PC-3 (cell line): Measurements from ENCODE around the gene ANKRD13B. TPM values are rescaled to one million over a fixed set of nuclear protein-coding genes. Genes with fewer than 3 reads are reported as not detected.

Source experiments
- ATAC-seq: fragments of 200-7000 bp; cut with Tn5 transposase; 2 replicates; pipeline ENCODE4 v1.9.1; 2020; ENCODE audit warnings: mild to moderate bottlenecking, moderate library complexity
- BruUV-seq: library from RNA; stranded (reverse); fragments of 400-500 nt; replicated peaks from 2 replicates; lab custom pipeline; 2021; lab: Mats Ljungman, UMichigan
- CTCF ChIA-PET: fragments of 300-600 bp; sonication (Branson Sonifier 250); formaldehyde crosslinking; loops from one replicate; lab custom pipeline; 2022; ENCODE audit warnings: antibody characterized with exemption; lab: Charles Lee
- POLR2A ChIA-PET: fragments of 300-600 bp; sonication (Branson Sonifier 250); formaldehyde crosslinking; loops from one replicate; lab custom pipeline; 2022; ENCODE audit warnings: antibody characterized with exemption; ENCODE audit not compliant: unreplicated experiment; lab: Charles Lee
- DNase-seq: peaks from one replicate; pipeline ENCODE4 v3.0.0-alpha.2; 2015
- H2AFZ ChIP-seq: fragments of 300-600 bp; sonication (generic); 2 replicates; pipeline ENCODE4 v1.6.0; 2016; ENCODE audit warnings: antibody characterized with exemption, low read length
- H3F3A ChIP-seq: fragments of 300-600 bp; sonication (generic); one replicate; pipeline ENCODE4 v1.6.0; 2017; ENCODE audit warnings: antibody characterized with exemption, low read length, control low read depth, mild to moderate bottlenecking; ENCODE audit not compliant: unreplicated experiment
- H3K27ac ChIP-seq: fragments of 300-600 bp; sonication (generic); 2 replicates; pipeline ENCODE4 v1.5.1; 2016; ENCODE audit warnings: mild to moderate bottlenecking, low read length
- H3K27me3 ChIP-seq: fragments of 300-600 bp; sonication (generic); 2 replicates; pipeline ENCODE4 v1.6.1; 2016; ENCODE audit warnings: low read length, mixed read lengths
- H3K36me3 ChIP-seq: fragments of 300-600 bp; sonication (generic); 2 replicates; pipeline ENCODE4 v1.6.1; 2016; ENCODE audit warnings: low read depth, mixed run types, low read length, mixed read lengths
- H3K4me1 ChIP-seq: fragments of 300-600 bp; sonication (generic); 2 replicates; pipeline ENCODE4 v1.5.1; 2016; ENCODE audit warnings: low read length; ENCODE audit not compliant: insufficient read depth
- H3K4me2 ChIP-seq: fragments of 300-600 bp; sonication (generic); 2 replicates; pipeline ENCODE4 v1.6.0; 2016; ENCODE audit warnings: low read length
- H3K4me3 ChIP-seq: fragments of 300-600 bp; sonication (generic); 2 replicates; pipeline ENCODE4 v1.5.1; 2016; ENCODE audit warnings: mild to moderate bottlenecking, low read length, mixed read lengths
- H3K79me2 ChIP-seq: fragments of 300-600 bp; sonication (generic); 2 replicates; pipeline ENCODE4 v1.6.1; 2017; ENCODE audit warnings: low read length, mixed read lengths
- H3K9ac ChIP-seq: fragments of 300-600 bp; sonication (generic); 2 replicates; pipeline ENCODE4 v1.6.0; 2016; ENCODE audit warnings: mild to moderate bottlenecking, low read length
- H3K9me2 ChIP-seq: fragments of 300-600 bp; sonication (generic); replicated peaks from 2 replicates; pipeline ENCODE4 v1.6.1; 2016; ENCODE audit warnings: mixed run types, low read length, mixed read lengths
- H3K9me3 ChIP-seq: fragments of 300-600 bp; sonication (generic); 2 replicates; pipeline ENCODE4 v1.6.1; 2016; ENCODE audit warnings: low read length, mixed read lengths
- H4K20me1 ChIP-seq: fragments of 300-600 bp; sonication (generic); 2 replicates; pipeline ENCODE4 v1.6.1; 2016; ENCODE audit warnings: low read length, mixed read lengths
- CTCF ChIP-seq: fragments of 300-600 bp; sonication (generic); conservative IDR thresholded peaks from 2 replicates; pipeline ENCODE4 v1.5.1; 2017; ENCODE audit warnings: antibody characterized with exemption, low read depth, mild to moderate bottlenecking, low read length
- EZH2 ChIP-seq: fragments of 300-600 bp; sonication (generic); IDR thresholded peaks from one replicate; pipeline ENCODE4 v1.6.1; 2017; ENCODE audit warnings: antibody characterized with exemption, mild to moderate bottlenecking, low read length; ENCODE audit not compliant: unreplicated experiment
- EZH2phosphoT487 ChIP-seq: fragments of 300-600 bp; sonication (generic); IDR thresholded peaks from 2 replicates; pipeline ENCODE4 v1.6.1; 2018; ENCODE audit warnings: mild to moderate bottlenecking, antibody characterized with exemption, low read length, borderline replicate concordance
- intact Hi-C: fragments of 100-400 bp; cut with micrococcal nuclease; formaldehyde crosslinking; loops from 2 replicates; pipeline ENCODE4 v1.9.0; 2023
- total RNA-seq: library from RNA; depleted of rRNA; stranded (reverse); fragments of >200 nt; gene quantifications from 2 replicates; pipeline ENCODE4 v1.2.3, GENCODE V29; 2014

ANKRD13B gene
- total RNA-seq, 1 experiment from 2014 or later, result 11.2 TPM

GRCh38 chr17:29573558-29573869 lies 19.4 kb upstream of the ANKRD13B start:
- intact Hi-C loops, result no loop called here
- Histone ChIP-seq H2AFZ (no peak overlapping the region), H3K4me1 (peaks cover 7% of the 10 kb centered on the region; the same call in 1 of the 2 replicates), H3K27ac (no peak overlapping the region), H3K79me2 (no peaks in the 10 kb centered on the region), H3K9ac (no peak overlapping the region), H3K4me2 (no peak overlapping the region), H3K9me2 (no peaks in the 10 kb centered on the region), H4K20me1 (no peaks in the 10 kb centered on the region), H3K27me3 (no peaks in the 10 kb centered on the region), H3K9me3 (no peaks in the 10 kb centered on the region), H3K36me3 (no peaks in the 10 kb centered on the region), H3K4me3 (no peak overlapping the region), H3F3A (no peaks in the 10 kb centered on the region)
- DNase-seq, result no peak
- CTCF ChIA-PET, result no interaction called here
- TF ChIP-seq EZH2, result no peak
- TF ChIP-seq EZH2phosphoT487, result no peak
- TF ChIP-seq CTCF, result no peak
- no peak for ATAC-seq
- no TSS peak for BruUV-seq
- POLR2A ChIA-PET, result no interaction called here

GRCh38 chr17:29573871-29574731 lies 18.8 kb upstream of the ANKRD13B start:
- H3K9ac ChIP-seq, result no peak overlapping the region
- ATAC-seq, result no peak
- H3K4me3 ChIP-seq, result no peak overlapping the region
- H3K79me2 ChIP-seq, result no peaks in the 10 kb centered on the region
- intact Hi-C loops, result no loop called here
- no peaks in the 10 kb centered on the region for H3K27me3 ChIP-seq
- TF ChIP-seq CTCF, result no peak
- no peak for TF ChIP-seq EZH2
- TF ChIP-seq EZH2phosphoT487, result no peak
- DNase-seq, result no peak
- no peak overlapping the region for H3K4me2 ChIP-seq
- H3K4me1 ChIP-seq, result peaks cover 5% of the 10 kb centered on the region; the same call in 1 of the 2 replicates
- H3K36me3 ChIP-seq, result no peaks in the 10 kb centered on the region
- ChIA-PET POLR2A (no interaction called here), CTCF (no interaction called here)
- H2AFZ ChIP-seq, result no peak overlapping the region
- H3K9me3 ChIP-seq, result no peaks in the 10 kb centered on the region
- no peaks in the 10 kb centered on the region for H3K9me2 ChIP-seq
- BruUV-seq, result no TSS peak
- H3K27ac ChIP-seq, result no peak overlapping the region
- H4K20me1 ChIP-seq, result no peaks in the 10 kb centered on the region
- no peaks in the 10 kb centered on the region for H3F3A ChIP-seq
